ENCODE data around the gene PAPOLB. TPM values are rescaled to one million over a fixed set of nuclear protein-coding genes. Genes with fewer than 3 reads are reported as not detected.

PAPOLB gene
- total and polyA plus RNA-seq, 10 of the 15 experiments (the other 5 are each of a cell fraction or from before 2014, with no cell fraction given) = 0.01 TPM; not detected in 9

- no peak for TF ChIP-seq CUX1 (IDR thresholded peaks at IDR 0.05; ENCODE audit: insufficient replicate concordance, low read depth, low read length)
These were observed 42.5 kb upstream of the PAPOLB start (continued) for GRCh38 chr7:4904346-4904745.

GRCh38 chr7:4895766-4896165 is 33.9 kb upstream of the PAPOLB start:
- no peaks in the 10 kb centered on the region for H3K9me3 ChIP-seq (replicated peaks; ENCODE audit: control insufficient read depth, insufficient read depth, low read length)
- no peak overlapping the region for H2AFZ ChIP-seq (ENCODE audit: control insufficient read depth, low read depth, low read length)
- ChIA-PET RAD21 (ENCODE audit: unreplicated experiment) (no interaction called here), POLR2A (no interaction called here), SMC1A (ENCODE audit: uncharacterized antibody, unreplicated experiment) (no interaction called here), CTCF (no interaction called here)
- H4K20me1 ChIP-seq (ENCODE audit: control insufficient read depth, insufficient read depth) = no peaks in the 10 kb centered on the region
- no peaks in the 10 kb centered on the region for H3K79me2 ChIP-seq (ENCODE audit: control insufficient read depth, insufficient read depth, low read length)
- TF ChIP-seq POLR2AphosphoS2 (IDR thresholded peaks at IDR 0.05; ENCODE audit: low read depth, low read length) (no peak), ZNF217 (IDR thresholded peaks at IDR 0.05) (no peak), ATF3 (IDR thresholded peaks at IDR 0.05; ENCODE audit: borderline replicate concordance, extremely low read depth, low read depth, low read length) (no peak), MTA2 (IDR thresholded peaks at IDR 0.05; ENCODE audit: low read depth) (no peak), CHD1 (IDR thresholded peaks at IDR 0.05; ENCODE audit: low read depth, low read length) (no peak), TCF3 (IDR thresholded peaks at IDR 0.05; ENCODE audit: borderline replicate concordance, insufficient read depth, low read depth, low read length) (no peak)
- no peaks in the 10 kb centered on the region for H3K4me1 ChIP-seq (ENCODE audit: control insufficient read depth, insufficient read depth, low read length)
- no peak overlapping the region for H3K4me2 ChIP-seq (ENCODE audit: control insufficient read depth, insufficient read depth)
- DNase-seq (ENCODE audit: low read depth, low spot score) = no peak
- no peak for ATAC-seq
- H3K27ac ChIP-seq (ENCODE audit: control insufficient read depth, insufficient read depth) = no peak overlapping the region
- in situ Hi-C loops (cut with MboI) (no loop called here), intact Hi-C loops (cut with micrococcal nuclease; ENCODE audit: unreplicated experiment) (no loop called here)
- H3K4me3 ChIP-seq = no peak overlapping the region
- no peak overlapping the region for H3K9ac ChIP-seq (ENCODE audit: control insufficient read depth, insufficient read depth, low read length)
- FAIRE-seq = no peak
- H3K36me3 ChIP-seq (ENCODE audit: control insufficient read depth in 2 of 2, insufficient read depth in 2 of 2, low read length in 1 of 2) = no peaks in the 10 kb centered on the region
- WGBS (ENCODE audit: insufficient coverage, insufficient replicate concordance, low lambda C conversion rate, missing lambda C conversion rate) = 59% methylated on average over 11 of the region's 11 CpGs
- no TSS peak for BruUV-seq (replicated peaks)
- no peaks in the 10 kb centered on the region for H3K27me3 ChIP-seq (replicated peaks in 1 of 2; ENCODE audit: control insufficient read depth in 2 of 2, insufficient read depth in 2 of 2, low read length in 1 of 2)

All from GM12878 (cell line).